Measurements from ENCODE around the gene BRCC3.
"Not testable (repeated sequence)": the region's sequence is repeated elsewhere in the genome, so short reads cannot be mapped to it uniquely, and the experiment has no call there.

BRCC3 gene

GRCh38 chrX:155143959-155144548 is 72.7 kb downstream of the BRCC3 start:
- DNase-seq (ENCODE audit: low read depth in 3 of 3, low spot score in 1 of 3), result no peak

GRCh38 chrX:155144926-155145325 is 73.6 kb downstream of the BRCC3 start:
- DNase-seq (ENCODE audit: low read depth in 3 of 3, low spot score in 1 of 3), result no peak

GRCh38 chrX:155147612-155148011 is 76.3 kb downstream of the BRCC3 start:
- DNase-seq (ENCODE audit: low read depth in 3 of 3, low spot score in 1 of 3), result not testable (repeated sequence)

GRCh38 chrX:155148166-155148565 is 76.9 kb downstream of the BRCC3 start:
- not testable (repeated sequence) for DNase-seq (ENCODE audit: low read depth in 3 of 3, low spot score in 1 of 3)

- DNase-seq (ENCODE audit: low read depth in 3 of 3, low spot score in 1 of 3), result no peak
These were observed 77.6 kb downstream of the BRCC3 start for GRCh38 chrX:155148724-155149537.

GRCh38 chrX:155169881-155170280 is 98.6 kb downstream of the BRCC3 start:
- DNase-seq (ENCODE audit: low read depth in 3 of 3, low spot score in 1 of 3), result no peak

All from stimulated activated CD4-positive, alpha-beta T cell treated with anti-CD3 and anti-CD28 coated beads, TNF-alpha, amount 100 ng/mL, for 1 hour (primary cell).